ENCODE results near the gene DERA. TPM values are rescaled to one million over a fixed set of nuclear protein-coding genes. Genes with fewer than 3 reads are reported as not detected.
A peak's percentile ranks its signal among the peaks of the same experiment; 100 is the strongest.
"Not testable (repeated sequence)": the region's sequence is repeated elsewhere in the genome, so short reads cannot be mapped to it uniquely, and the experiment has no call there.

DERA gene
- total RNA-seq, 1 donor from 2014 or later, result 15.9 TPM

- Mint-ChIP-seq H3K27me3 (no peaks in the 10 kb centered on the region), H3K9me3 (no peaks in the 10 kb centered on the region), H3K4me1 (peaks cover 42% of the 10 kb centered on the region), H3K36me3 (ENCODE audit: low read depth) (peaks cover 56% of the 10 kb centered on the region), H3K4me3 (no peak overlapping the region), H3K27ac (no peak overlapping the region)
- intact Hi-C loops (cut with micrococcal nuclease), result loop anchor here (10.0 kb wide), 1 partner anchor 932 kb away; no protein-coding TSS in a partner anchor
- DNase-seq, result no peak
These were observed 24.6 kb upstream of the DERA start for GRCh38 chr12:15886372-15887042.

- Mint-ChIP-seq H3K9me3 (no peaks in the 10 kb centered on the region), H3K27ac (no peak overlapping the region), H3K4me3 (no peak overlapping the region), H3K36me3 (ENCODE audit: low read depth) (peaks cover 57% of the 10 kb centered on the region), H3K27me3 (no peaks in the 10 kb centered on the region), H3K4me1 (peaks cover 35% of the 10 kb centered on the region)
- DNase-seq, result no peak
- intact Hi-C loops (cut with micrococcal nuclease), result loop anchor here (10.0 kb wide), 1 partner anchor 932 kb away; no protein-coding TSS in a partner anchor
These were observed 23.9 kb upstream of the DERA start for GRCh38 chr12:15887043-15887817.

DNA sequence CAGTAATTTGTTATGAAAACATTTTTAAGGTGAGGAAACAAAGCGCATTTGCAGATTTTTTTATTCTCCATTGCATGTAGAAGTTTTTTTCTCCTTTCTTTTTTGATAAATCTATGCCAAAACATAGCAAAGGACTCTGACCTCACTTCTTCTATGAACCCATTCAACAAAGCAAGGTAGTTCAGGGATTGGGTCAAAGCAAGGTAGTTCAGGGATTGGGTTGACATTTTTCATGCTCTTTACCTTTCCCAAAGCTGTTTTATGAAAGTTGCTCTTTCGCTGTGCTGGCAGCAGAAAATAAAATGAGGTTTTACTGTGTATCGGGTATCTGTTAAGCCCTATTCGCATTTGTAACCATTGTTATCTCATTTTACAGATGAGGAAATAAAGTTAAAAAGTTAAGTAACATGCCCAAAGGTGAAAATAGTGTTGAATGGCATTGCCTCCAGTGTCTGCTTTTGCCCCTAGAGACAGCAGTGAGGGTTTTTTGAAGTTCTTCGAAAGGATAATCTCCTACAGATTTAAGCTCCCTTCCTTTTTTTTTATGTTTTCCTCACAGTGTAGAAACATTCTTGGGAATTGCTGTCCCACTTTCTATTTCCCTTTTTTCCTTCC, 18.4 kb upstream of the DERA start:
- no peaks in the 10 kb centered on the region for H3K9me3 Mint-ChIP-seq
- DNase-seq, result no peak
- no peak overlapping the region for H3K27ac Mint-ChIP-seq
- intact Hi-C loops (cut with micrococcal nuclease), result no loop called here
- H3K4me1 Mint-ChIP-seq, result peaks cover 8% of the 10 kb centered on the region
- peaks cover 36% of the 10 kb centered on the region for H3K36me3 Mint-ChIP-seq (ENCODE audit: low read depth)
- H3K27me3 Mint-ChIP-seq, result no peaks in the 10 kb centered on the region
- H3K4me3 Mint-ChIP-seq, result no peak overlapping the region

GRCh38 chr12:15893260-15893659, 17.9 kb upstream of the DERA start:
- Mint-ChIP-seq H3K4me3 (no peak overlapping the region), H3K9me3 (no peaks in the 10 kb centered on the region), H3K27ac (no peak overlapping the region), H3K4me1 (peaks cover 10% of the 10 kb centered on the region), H3K36me3 (ENCODE audit: low read depth) (peaks cover 39% of the 10 kb centered on the region), H3K27me3 (no peaks in the 10 kb centered on the region)
- intact Hi-C loops (cut with micrococcal nuclease), result no loop called here
- DNase-seq, result no peak

DNA sequence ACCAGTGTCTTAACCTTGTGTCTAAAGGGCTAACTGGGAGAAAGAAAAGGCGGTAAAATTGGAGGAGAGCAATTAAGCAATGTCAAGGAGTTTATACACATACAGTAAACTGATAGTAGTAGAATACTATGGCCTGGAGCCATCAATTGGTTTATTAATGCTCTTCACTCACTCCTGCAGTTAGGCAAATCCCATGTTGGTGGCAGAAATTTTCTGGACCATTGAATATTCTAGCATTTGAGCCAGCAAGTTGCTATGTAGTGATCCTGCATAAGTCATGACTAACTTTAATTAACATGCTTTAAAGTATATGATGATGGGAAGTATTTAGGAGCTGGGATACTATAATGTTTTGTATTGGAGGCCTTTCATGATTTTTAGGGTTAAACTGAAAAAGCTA, 14.3 kb upstream of the DERA start:
- intact Hi-C loops (cut with micrococcal nuclease), result no loop called here
- peaks cover 47% of the 10 kb centered on the region for H3K36me3 Mint-ChIP-seq (ENCODE audit: low read depth)
- peaks cover 8% of the 10 kb centered on the region for H3K4me1 Mint-ChIP-seq
- DNase-seq, result no peak
- H3K4me3 Mint-ChIP-seq, result no peak overlapping the region
- H3K27me3 Mint-ChIP-seq, result no peaks in the 10 kb centered on the region
- no peak overlapping the region for H3K27ac Mint-ChIP-seq
- no peaks in the 10 kb centered on the region for H3K9me3 Mint-ChIP-seq

- H3K27me3 Mint-ChIP-seq, result no peaks in the 10 kb centered on the region
- H3K4me3 Mint-ChIP-seq, result no peak overlapping the region
- intact Hi-C loops (cut with micrococcal nuclease), result no loop called here
- H3K27ac Mint-ChIP-seq, result no peak overlapping the region
- peaks cover 8% of the 10 kb centered on the region for H3K4me1 Mint-ChIP-seq
- no peaks in the 10 kb centered on the region for H3K9me3 Mint-ChIP-seq
- DNase-seq, result no peak
- H3K36me3 Mint-ChIP-seq (ENCODE audit: low read depth), result peaks cover 51% of the 10 kb centered on the region
These were observed 13.7 kb upstream of the DERA start for GRCh38 chr12:15897433-15897832.

DNA sequence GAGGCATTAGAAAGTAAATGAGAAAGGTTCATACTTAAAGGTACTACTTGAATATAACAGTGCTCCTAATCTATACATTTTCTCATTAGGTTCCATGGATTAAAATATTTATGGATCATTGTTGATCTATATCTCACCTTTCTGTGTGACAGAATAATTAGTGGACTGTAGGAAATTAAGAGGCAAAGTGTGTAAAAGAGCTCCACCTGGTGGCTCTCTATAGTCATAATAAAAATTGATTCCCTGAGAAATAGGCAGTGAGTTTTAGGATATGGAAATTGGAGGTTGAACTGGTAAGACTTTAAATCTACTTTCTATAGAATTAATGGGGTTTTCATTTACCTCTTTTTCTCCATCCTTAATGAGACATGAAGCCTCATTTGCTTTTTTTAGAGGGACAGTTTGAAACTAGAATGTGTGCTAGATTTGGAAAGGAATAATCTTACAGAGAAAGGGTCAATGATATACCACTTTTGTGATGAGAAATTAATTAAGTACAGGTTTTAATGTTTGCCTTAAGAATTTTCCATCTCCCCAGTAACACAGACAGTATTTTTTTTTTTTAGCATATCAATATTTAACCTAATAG, 11.8 kb upstream of the DERA start:
- H3K27me3 Mint-ChIP-seq, result no peaks in the 10 kb centered on the region
- intact Hi-C loops (cut with micrococcal nuclease), result loop anchor here (1.0 kb wide), 2 partner anchors 17 to 309 kb away; partner anchors contain the start of gene STRAP
- no peaks in the 10 kb centered on the region for H3K9me3 Mint-ChIP-seq
- no peak for DNase-seq
- H3K36me3 Mint-ChIP-seq (ENCODE audit: low read depth), result peaks cover 54% of the 10 kb centered on the region
- no peak overlapping the region for H3K27ac Mint-ChIP-seq
- no peak overlapping the region for H3K4me3 Mint-ChIP-seq
- peaks cover 8% of the 10 kb centered on the region for H3K4me1 Mint-ChIP-seq

GRCh38 chr12:15904378-15904920, 6.7 kb upstream of the DERA start:
- Mint-ChIP-seq H3K27ac (no peak overlapping the region), H3K4me1 (peaks cover under 1% of the 10 kb centered on the region), H3K36me3 (ENCODE audit: low read depth) (peaks cover 41% of the 10 kb centered on the region), H3K4me3 (no peak overlapping the region), H3K9me3 (no peaks in the 10 kb centered on the region), H3K27me3 (no peaks in the 10 kb centered on the region)
- no peak for DNase-seq
- intact Hi-C loops (cut with micrococcal nuclease), result no loop called here

DNA sequence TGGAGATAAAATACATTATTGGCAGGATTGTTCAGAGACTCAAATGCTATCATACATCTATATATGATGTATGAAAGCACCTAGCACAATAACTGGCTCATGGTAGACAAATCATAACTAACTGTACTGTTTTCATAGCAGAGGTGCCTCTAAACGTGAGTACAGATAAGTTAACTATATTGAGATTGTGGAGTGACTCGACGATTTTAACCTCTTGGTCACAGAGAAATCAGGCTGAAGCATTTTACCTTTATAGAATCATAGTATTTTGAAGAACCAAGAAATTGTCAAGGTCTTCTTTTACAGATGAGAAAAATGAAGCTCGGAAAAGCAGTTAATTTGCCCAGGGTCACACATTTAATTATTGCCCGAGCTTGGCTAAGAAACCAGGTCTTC, 666 bp upstream of the DERA start:
- peak overlapping the region; percentile 84 for H3K4me3 Mint-ChIP-seq
- intact Hi-C loops (cut with micrococcal nuclease), result loop anchor here (1.0 kb wide), 1 partner anchor 12 kb away; no protein-coding TSS in a partner anchor

GRCh38 chr12:15911931-15912330, 799 bp downstream of the DERA start:
- not testable (repeated sequence) for H3K27me3 Mint-ChIP-seq; H3K9me3 Mint-ChIP-seq; DNase-seq; H3K36me3 Mint-ChIP-seq (ENCODE audit: low read depth); H3K4me1 Mint-ChIP-seq
- intact Hi-C loops (cut with micrococcal nuclease), result loop anchor here (1.0 kb wide), 1 partner anchor 30 kb away; the partner anchor contains the start of gene STRAP
- Mint-ChIP-seq H3K4me3 (peak overlapping the region; percentile 84), H3K27ac (peak overlapping the region; percentile 77)

More for the DNA sequence above, 666 bp upstream of the DERA start:
- no peak overlapping the region for H3K27ac Mint-ChIP-seq
- H3K9me3 Mint-ChIP-seq, result no peaks in the 10 kb centered on the region
- H3K4me1 Mint-ChIP-seq, result peaks cover 10% of the 10 kb centered on the region
- DNase-seq, result no peak
- no peaks in the 10 kb centered on the region for H3K36me3 Mint-ChIP-seq (ENCODE audit: low read depth)
- H3K27me3 Mint-ChIP-seq, result no peaks in the 10 kb centered on the region

GRCh38 chr12:15914131-15914530, 3.0 kb downstream of the DERA start:
- H3K9me3 Mint-ChIP-seq; H3K27ac Mint-ChIP-seq; H3K36me3 Mint-ChIP-seq (ENCODE audit: low read depth); intact Hi-C loops (cut with micrococcal nuclease); DNase-seq; H3K4me3 Mint-ChIP-seq; H3K4me1 Mint-ChIP-seq; H3K27me3 Mint-ChIP-seq: not testable (repeated sequence)

- H3K9me3 Mint-ChIP-seq, result no peaks in the 10 kb centered on the region
- no peaks in the 10 kb centered on the region for H3K4me1 Mint-ChIP-seq
- intact Hi-C loops (cut with micrococcal nuclease), result no loop called here
- H3K4me3 Mint-ChIP-seq, result no peak overlapping the region
- H3K27me3 Mint-ChIP-seq, result no peaks in the 10 kb centered on the region
- H3K36me3 Mint-ChIP-seq (ENCODE audit: low read depth), result no peaks in the 10 kb centered on the region
- H3K27ac Mint-ChIP-seq, result no peak overlapping the region
- no peak for DNase-seq
These were observed 6.9 kb downstream of the DERA start for GRCh38 chr12:15918066-15918465.

- no peaks in the 10 kb centered on the region for H3K36me3 Mint-ChIP-seq (ENCODE audit: low read depth)
- no peak overlapping the region for H3K4me3 Mint-ChIP-seq
- intact Hi-C loops (cut with micrococcal nuclease), result no loop called here
- no peak for DNase-seq
- H3K27ac Mint-ChIP-seq, result no peak overlapping the region
- H3K4me1 Mint-ChIP-seq, result no peaks in the 10 kb centered on the region
- H3K27me3 Mint-ChIP-seq, result no peaks in the 10 kb centered on the region
- H3K9me3 Mint-ChIP-seq, result no peaks in the 10 kb centered on the region
These were observed 8.3 kb downstream of the DERA start for GRCh38 chr12:15919418-15919817.
